MG63 (cell line): Measurements from ENCODE around the gene PDE3A. TPM values are rescaled to one million over a fixed set of nuclear protein-coding genes. Genes with fewer than 3 reads are reported as not detected.
"Not testable (repeated sequence)": the region's sequence is repeated elsewhere in the genome, so short reads cannot be mapped to it uniquely, and the experiment has no call there.

Experiments used
- DNase-seq: peaks from one replicate; pipeline ENCODE4 v3.0.0-alpha.2; 2020
- H3K27me3 ChIP-seq: fragments of 250-450 bp; sonication (Bioruptor Pico); 2 replicates; pipeline ENCODE4 v1.5.1; 2020; ENCODE audit warnings: mild to moderate bottlenecking, moderate library complexity
- H3K36me3 ChIP-seq: fragments of 250-450 bp; sonication (Bioruptor Pico); 2 replicates; pipeline ENCODE4 v1.5.1; 2020; ENCODE audit warnings: mild to moderate bottlenecking, moderate library complexity
- H3K4me3 ChIP-seq: fragments of 250-450 bp; sonication (Bioruptor Pico); 2 replicates; pipeline ENCODE4 v1.5.1; 2020; ENCODE audit warnings: mild to moderate bottlenecking, moderate library complexity
- H3K9me3 ChIP-seq: fragments of 250-450 bp; sonication (Bioruptor Pico); 2 replicates; pipeline ENCODE4 v1.5.1; 2020; ENCODE audit warnings: mild to moderate bottlenecking, moderate library complexity
- total RNA-seq: library from RNA; depleted of rRNA; stranded (reverse); fragments of >200 nt; shearing (Covaris generic); gene quantifications from 2 replicates; pipeline ENCODE4 v1.2.3, GENCODE V29; 2014; ENCODE audit warnings: low replicate concordance

The PDE3A gene
- total RNA-seq, 1 experiment from 2014 or later, result 0.03 TPM

DNA sequence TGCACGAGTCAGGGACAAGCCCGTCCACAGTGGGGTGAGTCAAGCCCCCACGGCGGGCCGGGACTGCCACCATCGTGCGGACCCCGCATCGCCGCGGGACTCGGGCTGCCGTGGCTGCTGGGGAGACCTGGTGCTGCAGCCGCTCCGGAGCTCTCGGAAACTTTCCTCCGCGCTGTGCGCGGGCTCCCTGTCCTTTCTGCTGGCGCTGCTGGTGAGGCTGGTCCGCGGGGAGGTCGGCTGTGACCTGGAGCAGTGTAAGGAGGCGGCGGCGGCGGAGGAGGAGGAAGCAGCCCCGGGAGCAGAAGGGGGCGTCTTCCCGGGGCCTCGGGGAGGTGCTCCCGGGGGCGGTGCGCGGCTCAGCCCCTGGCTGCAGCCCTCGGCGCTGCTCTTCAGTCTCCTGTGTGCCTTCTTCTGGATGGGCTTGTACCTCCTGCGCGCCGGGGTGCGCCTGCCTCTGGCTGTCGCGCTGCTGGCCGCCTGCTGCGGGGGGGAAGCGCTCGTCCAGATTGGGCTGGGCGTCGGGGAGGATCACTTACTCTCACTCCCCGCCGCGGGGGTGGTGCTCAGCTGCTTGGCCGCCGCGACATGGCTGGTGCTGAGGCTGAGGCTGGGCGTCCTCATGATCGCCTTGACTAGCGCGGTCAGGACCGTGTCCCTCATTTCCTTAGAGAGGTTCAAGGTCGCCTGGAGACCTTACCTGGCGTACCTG is 1.1 kb downstream of the PDE3A start:
- Histone ChIP-seq H3K4me3 (peak overlapping the region; percentile 59), H3K36me3 (no peaks in the 10 kb centered on the region), H3K9me3 (no peaks in the 10 kb centered on the region), H3K27me3 (peaks cover 3% of the 10 kb centered on the region; the same call in 1 of the 2 replicates)
- peak; percentile 69 for DNase-seq

DNA sequence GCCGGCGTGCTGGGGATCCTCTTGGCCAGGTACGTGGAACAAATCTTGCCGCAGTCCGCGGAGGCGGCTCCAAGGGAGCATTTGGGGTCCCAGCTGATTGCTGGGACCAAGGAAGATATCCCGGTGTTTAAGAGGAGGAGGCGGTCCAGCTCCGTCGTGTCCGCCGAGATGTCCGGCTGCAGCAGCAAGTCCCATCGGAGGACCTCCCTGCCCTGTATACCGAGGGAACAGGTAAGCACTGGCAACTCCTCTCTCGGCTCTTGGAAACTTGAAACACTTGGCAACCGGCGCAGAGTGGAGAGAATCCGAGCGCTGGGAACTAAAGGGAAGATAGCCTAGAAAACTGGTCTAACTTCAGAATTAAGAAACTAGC is 1.7 kb downstream of the PDE3A start:
- H3K36me3 ChIP-seq, result no peaks in the 10 kb centered on the region
- peaks cover 3% of the 10 kb centered on the region; the same call in 1 of the 2 replicates for H3K27me3 ChIP-seq
- DNase-seq, result peak; percentile 8
- H3K4me3 ChIP-seq, result peak overlapping the region; percentile 59
- H3K9me3 ChIP-seq, result no peaks in the 10 kb centered on the region

DNA sequence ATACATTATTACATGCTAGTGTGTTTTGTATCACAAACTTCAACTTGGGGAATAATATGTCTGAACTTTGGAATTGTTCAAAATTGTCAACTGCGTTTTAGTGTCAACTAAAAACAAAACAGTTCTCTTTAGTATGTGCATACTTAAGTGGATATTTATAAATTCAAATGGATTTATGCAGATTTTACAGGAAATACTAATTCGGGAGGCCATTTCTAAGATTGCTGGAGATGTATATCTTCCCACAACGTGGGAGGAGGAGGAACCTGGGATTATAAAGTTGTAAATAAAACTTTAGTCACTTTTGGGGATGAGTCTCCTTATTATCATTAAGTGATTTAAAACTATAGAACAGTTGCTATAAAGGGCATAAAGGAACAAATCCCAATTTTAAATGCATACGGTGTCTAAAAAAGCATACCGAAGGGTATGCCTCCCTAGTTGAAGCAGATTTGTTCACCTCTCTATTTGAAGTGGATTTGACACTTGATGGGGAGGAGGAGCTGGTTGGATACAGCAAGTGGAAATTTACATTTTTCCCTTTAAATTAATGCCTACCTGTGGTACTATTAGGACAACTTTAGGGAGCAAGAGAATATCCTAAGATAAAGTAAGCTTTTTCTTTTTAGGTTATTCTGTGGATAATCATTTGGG is 2.7 kb downstream of the PDE3A start:
- DNase-seq, result no peak
- H3K9me3 ChIP-seq, result no peaks in the 10 kb centered on the region
- peaks cover 3% of the 10 kb centered on the region; the same call in 1 of the 2 replicates for H3K27me3 ChIP-seq
- no peak overlapping the region for H3K4me3 ChIP-seq
- H3K36me3 ChIP-seq, result no peaks in the 10 kb centered on the region

DNA sequence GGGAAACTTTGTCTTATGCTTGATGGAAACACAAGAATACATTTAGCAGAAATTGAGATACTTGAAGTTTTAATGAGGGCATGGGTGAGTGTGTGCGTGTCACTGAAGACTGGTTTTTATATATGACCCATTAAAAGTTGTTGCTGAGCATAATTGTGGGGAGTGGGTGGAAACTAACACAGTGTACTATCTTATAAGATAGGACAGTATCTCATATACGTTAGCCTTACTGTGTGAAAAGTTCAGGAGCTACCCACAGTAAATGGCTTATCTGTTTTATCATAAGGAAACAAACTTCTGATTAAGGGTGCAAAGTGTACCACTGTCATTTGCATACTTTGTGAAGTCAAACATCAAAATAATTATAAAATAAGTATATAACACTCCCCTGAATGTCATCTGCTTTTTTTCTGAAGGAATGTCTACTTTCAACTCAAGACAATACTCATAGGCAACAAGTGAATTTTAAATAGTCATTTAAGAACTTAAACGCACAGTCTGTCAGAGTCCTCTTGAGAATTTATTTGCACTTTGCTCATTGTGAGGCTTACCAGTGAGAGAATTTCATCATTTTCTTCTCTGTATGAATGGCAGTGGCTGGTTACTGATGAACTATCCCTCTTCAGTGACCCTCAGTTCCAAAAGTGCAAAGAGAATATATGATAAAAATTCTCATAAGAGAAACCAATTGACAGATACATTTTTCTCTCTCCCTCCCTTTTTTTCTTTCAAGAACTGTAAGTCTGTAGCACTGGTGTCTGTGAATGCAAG is 4.2 kb downstream of the PDE3A start:
- Histone ChIP-seq H3K4me3 (no peak overlapping the region), H3K9me3 (no peaks in the 10 kb centered on the region), H3K36me3 (no peaks in the 10 kb centered on the region), H3K27me3 (peaks cover 3% of the 10 kb centered on the region; the same call in 1 of the 2 replicates)
- DNase-seq, result no peak

DNA sequence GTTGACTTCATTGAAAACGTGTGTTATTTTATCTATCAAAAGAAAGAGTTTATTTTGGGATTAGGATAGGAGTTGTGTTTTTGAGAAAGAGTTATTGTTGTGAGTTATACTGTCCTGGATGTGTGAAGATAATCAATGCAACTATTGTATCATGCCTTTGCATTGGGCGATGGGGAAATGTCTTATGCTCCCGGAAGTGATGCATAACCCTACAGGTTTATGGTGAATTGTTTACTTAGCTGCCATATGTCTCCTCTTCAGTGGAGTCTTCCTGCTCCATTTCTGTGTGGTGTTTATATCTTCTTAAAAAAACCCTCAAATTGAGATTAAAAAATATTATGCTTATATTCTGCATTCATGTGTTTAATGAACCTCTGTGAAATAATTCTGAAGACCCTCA is 6.5 kb downstream of the PDE3A start:
- no peak overlapping the region for H3K4me3 ChIP-seq
- no peaks in the 10 kb centered on the region for H3K36me3 ChIP-seq
- peaks cover 3% of the 10 kb centered on the region; the same call in 1 of the 2 replicates for H3K27me3 ChIP-seq
- H3K9me3 ChIP-seq, result no peaks in the 10 kb centered on the region
- DNase-seq, result no peak

DNA sequence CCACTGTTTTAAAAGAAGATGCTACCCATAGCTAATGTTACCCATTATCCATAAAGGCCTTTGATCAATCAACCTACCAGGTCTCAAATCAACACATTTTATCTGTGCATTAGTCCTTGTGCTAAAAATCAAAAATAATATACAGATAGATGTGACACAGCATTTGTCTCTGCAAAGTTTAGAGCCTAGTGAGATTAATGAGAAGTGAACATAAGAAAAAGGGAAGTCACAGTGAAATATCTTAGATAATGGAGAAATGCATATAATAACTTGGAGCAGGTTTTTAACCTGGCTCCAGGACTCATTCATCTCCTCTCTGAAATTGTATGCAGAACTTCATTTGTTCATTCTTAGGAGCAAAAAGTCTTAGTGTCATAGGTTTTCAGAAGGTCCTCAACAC is 7.2 kb downstream of the PDE3A start:
- H3K9me3 ChIP-seq, result no peaks in the 10 kb centered on the region
- H3K4me3 ChIP-seq, result no peak overlapping the region
- H3K27me3 ChIP-seq, result peaks cover 3% of the 10 kb centered on the region; the same call in 1 of the 2 replicates
- DNase-seq, result no peak
- no peaks in the 10 kb centered on the region for H3K36me3 ChIP-seq

DNA sequence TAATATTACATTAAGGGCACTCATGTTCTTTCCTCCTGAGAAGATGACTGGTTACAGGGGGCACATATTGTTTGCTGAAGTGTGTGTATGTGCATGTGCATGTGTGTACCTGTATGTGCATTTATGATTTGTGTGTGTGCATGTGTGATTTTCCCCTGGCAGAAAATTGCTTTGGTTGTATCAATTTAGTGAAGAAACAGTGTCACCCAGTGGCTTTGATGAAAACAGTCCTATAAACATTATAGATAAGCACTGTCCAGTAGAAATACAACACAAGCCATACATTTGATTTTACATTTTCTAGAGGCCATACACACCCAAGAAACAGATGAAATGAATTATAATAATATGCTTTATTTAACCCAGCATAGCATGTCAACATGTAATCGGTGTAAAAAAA is 8.6 kb downstream of the PDE3A start:
- no peaks in the 10 kb centered on the region for H3K36me3 ChIP-seq
- no peaks in the 10 kb centered on the region for H3K9me3 ChIP-seq
- no peaks in the 10 kb centered on the region; the same call in 1 of the 2 replicates for H3K27me3 ChIP-seq
- H3K4me3 ChIP-seq, result no peak overlapping the region
- DNase-seq, result no peak

DNA sequence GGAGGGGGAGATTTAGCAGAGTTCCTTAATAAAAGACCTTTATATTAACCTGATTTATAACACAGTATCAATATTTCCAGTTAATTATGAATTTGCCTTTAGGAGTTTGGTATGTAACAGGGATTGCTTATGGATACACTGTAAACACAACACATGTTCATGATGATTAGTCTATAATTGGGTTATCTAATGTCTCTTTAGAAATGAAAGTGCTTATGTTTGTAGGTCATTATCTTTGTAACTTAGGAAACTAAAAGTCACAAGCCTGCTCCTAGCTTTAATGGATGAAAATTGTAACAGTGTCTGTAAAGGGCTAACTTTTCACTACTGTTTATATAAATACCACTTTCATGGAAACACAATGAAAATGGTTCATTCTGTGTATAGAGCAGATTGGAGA is 9.4 kb downstream of the PDE3A start:
- no peak overlapping the region for H3K4me3 ChIP-seq
- DNase-seq, result no peak
- H3K27me3 ChIP-seq, result no peaks in the 10 kb centered on the region; the same call in 1 of the 2 replicates
- no peaks in the 10 kb centered on the region for H3K36me3 ChIP-seq
- no peaks in the 10 kb centered on the region for H3K9me3 ChIP-seq

DNA sequence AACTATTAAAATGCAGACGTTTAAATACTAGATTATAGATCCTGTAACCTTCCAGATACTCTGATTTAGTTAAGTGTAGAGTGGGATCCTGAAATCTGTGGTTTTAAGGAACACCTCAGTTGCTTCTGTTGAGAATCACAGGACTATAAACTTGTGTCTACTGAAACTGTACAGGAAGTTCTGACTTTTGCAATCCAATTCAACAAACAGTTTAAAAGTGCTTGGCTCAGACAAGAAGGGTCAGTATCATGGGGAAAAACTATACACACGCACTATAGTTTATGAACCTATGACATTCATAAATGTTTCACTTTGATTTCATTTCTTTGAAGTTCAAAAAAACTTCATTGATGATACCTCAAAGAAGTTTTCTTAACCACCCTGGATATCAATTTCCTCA is 13.8 kb downstream of the PDE3A start:
- H3K4me3 ChIP-seq, result no peak overlapping the region
- H3K27me3 ChIP-seq, result no peaks in the 10 kb centered on the region
- no peak for DNase-seq
- H3K36me3 ChIP-seq, result no peaks in the 10 kb centered on the region
- H3K9me3 ChIP-seq, result peaks cover 8% of the 10 kb centered on the region; the same call in 1 of the 2 replicates

DNA sequence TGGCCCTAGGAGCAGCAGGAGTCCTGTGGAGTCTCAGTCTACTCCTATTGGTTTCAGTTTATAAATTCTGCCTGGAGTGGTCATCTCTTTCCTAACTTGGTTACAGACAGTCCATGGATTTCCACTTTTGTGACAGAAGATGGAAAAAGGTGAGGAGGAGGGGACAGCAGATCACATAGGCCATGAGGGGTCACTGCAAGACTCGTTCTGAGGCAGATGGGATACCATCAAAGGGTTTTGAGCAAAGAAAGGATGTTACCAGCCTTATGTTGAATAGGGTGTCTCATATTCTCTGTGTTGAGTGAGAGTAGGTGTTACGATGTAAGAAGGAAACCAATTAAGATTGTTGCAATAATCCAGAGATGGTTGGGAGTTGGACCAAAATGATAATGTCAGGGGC is 15.3 kb downstream of the PDE3A start:
- Histone ChIP-seq H3K36me3 (no peaks in the 10 kb centered on the region), H3K9me3 (peaks cover 8% of the 10 kb centered on the region; the same call in 1 of the 2 replicates), H3K4me3 (no peak overlapping the region), H3K27me3 (no peaks in the 10 kb centered on the region)
- DNase-seq, result no peak

DNA sequence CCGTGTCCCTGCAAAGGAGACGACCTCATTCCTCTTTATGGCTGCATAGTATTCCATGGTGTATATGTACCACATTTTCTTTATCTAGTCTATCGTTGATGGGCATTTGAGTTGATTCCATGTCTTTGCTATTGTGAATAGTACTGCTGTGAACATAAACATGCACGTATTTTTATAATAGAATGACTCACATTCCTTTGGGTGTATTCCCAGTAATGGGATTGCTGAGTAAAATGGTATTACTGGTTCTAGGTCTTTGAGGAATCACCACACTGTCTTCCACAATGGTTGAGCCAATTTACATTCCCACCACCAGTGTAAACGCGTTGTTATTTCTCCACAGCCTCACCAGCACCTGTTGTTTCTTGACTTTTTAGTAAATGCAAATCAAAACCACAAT is 16.5 kb downstream of the PDE3A start:
- not testable (repeated sequence) for H3K27me3 ChIP-seq, H3K9me3 ChIP-seq, H3K4me3 ChIP-seq, DNase-seq, H3K36me3 ChIP-seq

DNA sequence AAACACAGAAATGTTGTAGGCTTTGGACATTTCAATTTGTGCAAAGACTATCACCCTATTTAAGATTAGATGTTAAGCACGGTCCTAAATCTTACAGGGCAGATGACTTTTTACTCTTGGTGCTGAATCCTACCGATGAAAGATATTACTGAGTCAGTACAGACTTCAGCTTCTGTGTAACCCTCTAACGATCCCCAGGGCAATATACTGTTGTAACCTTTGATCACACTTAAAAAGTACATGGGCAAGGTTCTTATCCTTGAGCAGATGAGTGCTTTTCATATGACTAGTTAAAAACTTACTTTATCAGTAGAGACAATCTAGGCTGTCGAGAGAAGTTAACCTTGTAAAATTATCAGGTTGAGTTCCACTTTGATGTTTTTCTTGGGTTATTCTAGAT is 22.5 kb downstream of the PDE3A start:
- Histone ChIP-seq H3K9me3 (peaks cover 2% of the 10 kb centered on the region; the same call in 1 of the 2 replicates), H3K27me3 (no peaks in the 10 kb centered on the region), H3K4me3 (no peak overlapping the region), H3K36me3 (no peaks in the 10 kb centered on the region)
- DNase-seq, result no peak

DNA sequence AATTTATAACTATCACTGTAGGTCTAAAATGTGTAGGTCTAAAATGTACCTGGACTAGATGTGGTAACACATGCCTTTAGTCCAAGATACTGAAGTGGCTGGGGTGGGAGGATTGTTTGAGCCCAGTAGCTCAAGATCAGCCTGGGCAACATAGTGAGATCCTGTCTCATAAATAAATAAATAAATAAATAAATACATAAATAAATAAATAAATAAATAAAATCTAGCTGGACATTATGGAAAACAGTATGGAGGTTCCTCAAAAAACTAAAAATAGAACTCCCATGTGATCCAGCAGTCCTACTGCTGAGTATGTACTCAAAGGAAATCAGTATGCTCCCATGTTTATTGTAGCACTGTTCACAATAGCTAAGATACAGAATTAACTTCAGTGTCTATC is 24.0 kb downstream of the PDE3A start:
- no peak for DNase-seq
- H3K36me3 ChIP-seq, result no peaks in the 10 kb centered on the region
- no peak overlapping the region for H3K4me3 ChIP-seq
- no peaks in the 10 kb centered on the region for H3K9me3 ChIP-seq
- no peaks in the 10 kb centered on the region for H3K27me3 ChIP-seq

DNA sequence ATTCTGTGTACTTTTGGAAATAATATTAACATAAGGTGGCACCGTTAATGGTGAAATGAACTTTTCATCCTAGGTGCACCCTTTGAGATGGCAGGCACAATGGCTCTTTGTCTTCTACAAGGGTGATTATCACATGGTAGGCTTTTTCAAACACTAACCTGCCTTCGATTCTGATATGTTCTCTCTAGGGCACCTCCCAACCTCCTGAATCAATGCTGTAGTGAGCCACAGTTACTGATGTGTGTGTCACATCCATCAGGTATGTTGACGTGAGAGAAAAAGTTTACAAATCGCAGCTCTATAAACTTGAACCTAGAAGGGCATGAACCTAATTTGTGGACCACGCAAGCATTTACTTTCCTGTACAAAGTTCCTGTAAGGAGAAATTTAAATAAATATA is 25.4 kb downstream of the PDE3A start:
- no peaks in the 10 kb centered on the region for H3K27me3 ChIP-seq
- H3K36me3 ChIP-seq, result no peaks in the 10 kb centered on the region
- DNase-seq, result no peak
- H3K4me3 ChIP-seq, result no peak overlapping the region
- no peaks in the 10 kb centered on the region for H3K9me3 ChIP-seq

DNA sequence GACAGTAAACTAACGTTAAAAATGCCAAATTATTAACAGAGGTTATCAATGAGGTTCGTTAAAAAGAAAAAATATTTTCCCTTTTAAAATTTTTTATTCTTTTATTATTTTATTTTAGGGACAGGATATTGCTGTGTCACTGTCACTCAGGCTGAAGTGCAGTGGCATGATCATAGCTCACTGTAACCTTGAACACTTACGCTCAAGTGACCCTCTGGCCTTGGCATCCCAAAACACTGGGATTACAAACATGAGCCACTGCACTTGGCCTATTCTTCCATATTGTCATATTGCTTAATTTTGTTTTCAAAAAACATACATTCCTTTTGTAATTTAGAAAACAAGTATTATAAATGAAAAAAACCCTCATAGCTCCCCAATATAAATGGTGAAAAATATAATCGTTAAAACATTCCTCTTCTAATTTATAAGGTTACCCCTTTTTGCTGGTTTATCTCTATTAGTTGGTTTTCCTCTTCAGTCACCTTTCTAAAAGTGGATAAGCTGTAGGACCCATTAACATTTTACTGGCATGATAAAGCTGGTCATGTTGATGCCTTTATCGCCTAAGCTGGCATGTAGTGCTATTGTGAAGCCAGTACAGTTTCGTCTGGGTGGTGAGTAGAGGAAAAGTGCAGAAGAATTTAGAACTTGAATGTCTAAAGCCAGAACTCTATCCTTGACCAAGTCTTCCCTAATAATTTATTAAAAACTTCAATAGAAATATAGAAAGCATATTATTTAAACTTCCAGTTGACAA is 27.6 kb downstream of the PDE3A start:
- no peak for DNase-seq
- Histone ChIP-seq H3K4me3 (no peak overlapping the region), H3K27me3 (no peaks in the 10 kb centered on the region), H3K36me3 (no peaks in the 10 kb centered on the region), H3K9me3 (no peaks in the 10 kb centered on the region)

DNA sequence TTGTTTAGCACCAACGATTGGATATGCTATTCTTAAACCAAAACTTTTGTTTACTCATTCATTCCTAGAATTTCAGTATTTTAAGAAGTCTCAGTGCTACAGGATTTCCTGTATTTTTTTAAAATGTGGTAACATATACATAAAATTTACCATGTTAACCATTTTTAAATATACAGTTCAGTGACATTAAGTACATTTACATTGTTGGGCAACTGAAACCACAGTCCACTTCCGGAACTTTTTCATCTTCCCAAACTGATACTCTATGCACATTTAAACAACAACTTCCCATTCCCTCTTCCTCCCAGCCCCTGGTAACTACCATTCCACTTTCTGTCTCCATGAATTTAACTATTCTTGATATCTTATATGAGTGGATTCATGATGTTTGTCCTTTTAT is 30.3 kb downstream of the PDE3A start:
- H3K4me3 ChIP-seq, result no peak overlapping the region
- no peaks in the 10 kb centered on the region for H3K27me3 ChIP-seq
- no peaks in the 10 kb centered on the region for H3K36me3 ChIP-seq
- DNase-seq, result no peak
- no peaks in the 10 kb centered on the region for H3K9me3 ChIP-seq

DNA sequence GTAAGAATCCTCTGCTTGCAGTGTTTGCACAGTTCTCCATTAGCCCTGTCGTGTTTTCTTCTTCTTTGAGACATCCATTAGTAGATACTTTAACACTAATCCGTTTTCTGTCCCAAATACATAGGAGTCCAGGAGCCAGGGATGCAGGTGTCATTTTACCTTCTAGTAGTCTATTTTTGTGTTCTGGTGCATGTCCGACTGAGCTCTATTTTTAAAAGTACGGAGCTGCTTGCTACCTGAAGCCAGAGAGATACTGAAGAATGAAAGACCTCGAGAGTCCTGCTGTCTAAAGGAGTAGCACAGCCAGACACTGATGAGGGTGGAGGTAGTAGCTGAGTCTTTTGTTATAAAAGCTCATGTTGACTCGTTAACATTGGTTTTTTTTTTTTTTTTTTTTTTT is 31.7 kb downstream of the PDE3A start:
- Histone ChIP-seq H3K36me3 (no peaks in the 10 kb centered on the region), H3K4me3 (no peak overlapping the region), H3K9me3 (no peaks in the 10 kb centered on the region), H3K27me3 (no peaks in the 10 kb centered on the region)
- DNase-seq, result no peak
